Measurements from ENCODE around the gene PRIM2.

- no peak for TF ChIP-seq BCL6B (tag by site-specific recombination; IDR thresholded peaks at IDR 0.05)
- TF ChIP-seq CTCF (tag by site-specific recombination; IDR thresholded peaks at IDR 0.05): no peak
- TF ChIP-seq ZNF19 (tag by site-specific recombination; IDR thresholded peaks at IDR 0.05; ENCODE audit: low read depth): no peak
- no peak for TF ChIP-seq ZNF248 (tag by site-specific recombination; IDR thresholded peaks at IDR 0.05)
- TF ChIP-seq, protein P1, sequence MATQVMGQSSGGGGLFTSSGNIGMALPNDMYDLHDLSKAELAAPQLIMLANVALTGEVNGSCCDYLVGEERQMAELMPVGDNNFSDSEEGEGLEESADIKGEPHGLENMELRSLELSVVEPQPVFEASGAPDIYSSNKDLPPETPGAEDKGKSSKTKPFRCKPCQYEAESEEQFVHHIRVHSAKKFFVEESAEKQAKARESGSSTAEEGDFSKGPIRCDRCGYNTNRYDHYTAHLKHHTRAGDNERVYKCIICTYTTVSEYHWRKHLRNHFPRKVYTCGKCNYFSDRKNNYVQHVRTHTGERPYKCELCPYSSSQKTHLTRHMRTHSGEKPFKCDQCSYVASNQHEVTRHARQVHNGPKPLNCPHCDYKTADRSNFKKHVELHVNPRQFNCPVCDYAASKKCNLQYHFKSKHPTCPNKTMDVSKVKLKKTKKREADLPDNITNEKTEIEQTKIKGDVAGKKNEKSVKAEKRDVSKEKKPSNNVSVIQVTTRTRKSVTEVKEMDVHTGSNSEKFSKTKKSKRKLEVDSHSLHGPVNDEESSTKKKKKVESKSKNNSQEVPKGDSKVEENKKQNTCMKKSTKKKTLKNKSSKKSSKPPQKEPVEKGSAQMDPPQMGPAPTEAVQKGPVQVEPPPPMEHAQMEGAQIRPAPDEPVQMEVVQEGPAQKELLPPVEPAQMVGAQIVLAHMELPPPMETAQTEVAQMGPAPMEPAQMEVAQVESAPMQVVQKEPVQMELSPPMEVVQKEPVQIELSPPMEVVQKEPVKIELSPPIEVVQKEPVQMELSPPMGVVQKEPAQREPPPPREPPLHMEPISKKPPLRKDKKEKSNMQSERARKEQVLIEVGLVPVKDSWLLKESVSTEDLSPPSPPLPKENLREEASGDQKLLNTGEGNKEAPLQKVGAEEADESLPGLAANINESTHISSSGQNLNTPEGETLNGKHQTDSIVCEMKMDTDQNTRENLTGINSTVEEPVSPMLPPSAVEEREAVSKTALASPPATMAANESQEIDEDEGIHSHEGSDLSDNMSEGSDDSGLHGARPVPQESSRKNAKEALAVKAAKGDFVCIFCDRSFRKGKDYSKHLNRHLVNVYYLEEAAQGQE (tag by site-specific recombination; IDR thresholded peaks at IDR 0.05): no peak
- no peak for TF ChIP-seq ZNF518A (tag by site-specific recombination; conservative IDR thresholded peaks at IDR 0.05; ENCODE audit: low read depth)
- no peak for TF ChIP-seq ZNF10 (tag by site-specific recombination; IDR thresholded peaks at IDR 0.05)
- no peak for TF ChIP-seq YY1 (tag by site-specific recombination; IDR thresholded peaks at IDR 0.05)
These were observed 7.1 kb downstream of the PRIM2 start for GRCh38 chr6:57324538-57324937.

Measured in HEK293 (cell line).